Endothelial cell of umbilical vein (primary cell): Measurements from ENCODE around the gene GPATCH2. TPM values are rescaled to one million over a fixed set of nuclear protein-coding genes. Genes with fewer than 3 reads are reported as not detected.

Experiments used
- BruUV-seq: library from RNA; stranded (reverse); fragments of 400-500 nt; replicated peaks from 2 replicates; lab custom pipeline; 2021; lab: Mats Ljungman, UMichigan
- CTCF ChIA-PET: fragments of 300-600, 350-600 bp; sonication (Branson Sonifier 250); formaldehyde crosslinking; loops from one replicate; lab custom pipeline; 2021; ENCODE audit warnings: antibody characterized with exemption, inconsistent platforms; lab: Charles Lee
- POLR2A ChIA-PET: fragments of 300-600, 350-600 bp; sonication (Branson Sonifier 250); formaldehyde crosslinking; loops from one replicate; lab custom pipeline; 2021; ENCODE audit warnings: antibody characterized with exemption, inconsistent platforms; lab: Charles Lee
- DNase-seq: peaks from one replicate; pipeline ENCODE4 v3.0.0-alpha.2; 2011; ENCODE audit warnings: low read depth, low spot score
- FAIRE-seq: peaks from 2 replicates; lab custom pipeline; 2011; peaks lifted over from hg19 to GRCh38; lab: Jason Lieb, UNC
- H2AFZ ChIP-seq: 2 replicates; pipeline ENCODE4 v1.6.0; 2012; ENCODE audit warnings: low read depth, low read length, control low read depth, inconsistent platforms
- H3K27ac ChIP-seq: 2 replicates; pipeline ENCODE4 v1.5.1; 2011; ENCODE audit warnings: low read depth, mild to moderate bottlenecking, control low read depth, low read length, moderate library complexity; ENCODE audit not compliant: insufficient read depth
- H3K27me3 ChIP-seq, 2 experiments: 2 replicates each; pipeline versions ENCODE4 v1.6.0 to v1.6.1; 2011; ENCODE audit warnings: low read length in 2 of 2, mixed read lengths in 1 of 2; ENCODE audit not compliant: control insufficient read depth in 2 of 2, insufficient read depth in 2 of 2
- H3K36me3 ChIP-seq, 2 experiments: 2 replicates in 1 of 2; 3 replicates in 1 of 2; pipeline ENCODE4 v1.5.1; 2011; ENCODE audit warnings: low read length in 2 of 2, mild to moderate bottlenecking in 1 of 2, moderate library complexity in 1 of 2; ENCODE audit not compliant: control insufficient read depth in 2 of 2, insufficient read depth in 2 of 2; ENCODE audit errors: extremely low read depth in 1 of 2
- H3K4me1 ChIP-seq: 3 replicates; pipeline ENCODE4 v1.5.1; 2011; ENCODE audit warnings: mild to moderate bottlenecking, low read length; ENCODE audit not compliant: control insufficient read depth, insufficient read depth; ENCODE audit errors: extremely low read depth
- H3K4me2 ChIP-seq: 2 replicates; pipeline ENCODE4 v1.6.1; 2011; ENCODE audit warnings: low read length, control low read depth, mixed read lengths; ENCODE audit not compliant: insufficient read depth
- H3K4me3 ChIP-seq, 3 experiments: fragments of 200-600 bp in 1 of 3; sonication (generic), shearing (Covaris generic) in 1 of 3; replicated peaks in 1 of 3; 2 replicates each; pipeline ENCODE4 v1.5.1; 2011 to 2016; ENCODE audit warnings: control low read depth in 3 of 3, low read length in 3 of 3, mild to moderate bottlenecking in 2 of 3, inconsistent platforms in 1 of 3, low read depth in 1 of 3, moderate library complexity in 1 of 3; ENCODE audit not compliant: insufficient read depth in 1 of 3
- H3K79me2 ChIP-seq: 2 replicates; pipeline ENCODE4 v1.6.0; 2012; ENCODE audit warnings: low read length, inconsistent platforms; ENCODE audit not compliant: control insufficient read depth, insufficient read depth
- H3K9ac ChIP-seq: replicated peaks from 2 replicates; pipeline ENCODE3; 2011; ENCODE audit warnings: low read length, control low read depth; ENCODE audit not compliant: insufficient read depth; ENCODE audit errors: extremely low read depth
- H3K9me1 ChIP-seq: replicated peaks from 3 replicates; pipeline ENCODE4 v1.6.0; 2011; ENCODE audit warnings: mild to moderate bottlenecking, low read length; ENCODE audit not compliant: control insufficient read depth, insufficient read depth; ENCODE audit errors: extremely low read depth
- H3K9me3 ChIP-seq: replicated peaks from 2 replicates; pipeline ENCODE4 v1.5.1; 2012; ENCODE audit warnings: low read length, inconsistent platforms; ENCODE audit not compliant: control insufficient read depth, insufficient read depth
- H4K20me1 ChIP-seq: replicated peaks from 2 replicates; pipeline ENCODE3; 2011; ENCODE audit warnings: mild to moderate bottlenecking, low read length; ENCODE audit not compliant: control insufficient read depth, insufficient read depth; ENCODE audit errors: extremely low read depth
- EZH2 ChIP-seq: IDR thresholded peaks from 2 replicates; pipeline ENCODE4 v1.6.1; 2012; ENCODE audit warnings: borderline replicate concordance, low read depth, mild to moderate bottlenecking, moderate library complexity, low read length, inconsistent platforms; ENCODE audit not compliant: severe bottlenecking
- FOS ChIP-seq: IDR thresholded peaks from 2 replicates; pipeline ENCODE4 v1.6.1; 2011; ENCODE audit warnings: mild to moderate bottlenecking, low read length, moderate library complexity, borderline replicate concordance; ENCODE audit not compliant: insufficient read depth
- GATA2 ChIP-seq: IDR thresholded peaks from 2 replicates; pipeline ENCODE4 v1.7.0; 2011; ENCODE audit warnings: low read depth, mild to moderate bottlenecking, moderate library complexity, mixed read lengths, low read length; ENCODE audit not compliant: insufficient read length, insufficient read depth
- JUN ChIP-seq: IDR thresholded peaks from 2 replicates; pipeline ENCODE4 v1.6.1; 2011; ENCODE audit warnings: borderline replicate concordance, low read depth; ENCODE audit not compliant: insufficient read length, insufficient read depth
- MYC ChIP-seq: IDR thresholded peaks from one replicate; pipeline ENCODE4 v1.6.1; 2011; ENCODE audit warnings: mild to moderate bottlenecking, low read depth, low read length
- POLR2A ChIP-seq: IDR thresholded peaks from 2 replicates; pipeline ENCODE4 v1.6.1; 2012; ENCODE audit warnings: low read depth, mild to moderate bottlenecking, control low read depth, low read length
- POLR2AphosphoS5 ChIP-seq: IDR thresholded peaks from 2 replicates; pipeline ENCODE4 v1.6.1; 2012; ENCODE audit warnings: low read depth, mild to moderate bottlenecking, control low read depth, low read length, moderate library complexity; ENCODE audit not compliant: insufficient read depth
- dilution Hi-C: fragments of 300-500 bp; cut with MboI; formaldehyde crosslinking; loops from one replicate; pipeline ENCODE4 v1.15.0; 2019; ENCODE audit warnings: low sequenced_read_pairs; ENCODE audit not compliant: extremely low pct_ligation_motif_present
- intact Hi-C: fragments of 100-400 bp; cut with micrococcal nuclease; formaldehyde crosslinking; loops from one replicate; pipeline ENCODE4 v1.10.0; 2022
- polyA plus RNA-seq, 4 experiments: library from polyadenylated mRNA; depleted of rRNA in 3 of 4; stranded (reverse) in 3 of 4; unstranded in 1 of 4; fragments of >200 nt; gene quantifications; 2 replicates each; pipeline versions ENCODE4 v1.2.1 to v1.2.3, GENCODE V29; 2011 to 2012; ENCODE audit warnings: missing spikeins in 1 of 4
- total RNA-seq: library from RNA; stranded (reverse); gene quantifications from 2 replicates; pipeline ENCODE4 v1.2.3, GENCODE V29; 2021
- TF ChIP-seq, protein P1 (sequence below): IDR thresholded peaks from 2 replicates; pipeline ENCODE4 v1.6.1; 2011; ENCODE audit not compliant: insufficient read depth, insufficient read length
- TF ChIP-seq, protein P2 (sequence below), 2 donors: IDR thresholded peaks; 1 replicate in 1 of 2; 2 replicates in 1 of 2; pipeline ENCODE4 v1.5.1; 2011; ENCODE audit warnings: low read length in 2 of 2, mild to moderate bottlenecking in 2 of 2, moderate library complexity in 2 of 2, control low read depth in 1 of 2, inconsistent platforms in 1 of 2, low read depth in 1 of 2; ENCODE audit not compliant: insufficient read depth in 1 of 2; ENCODE audit errors: extremely low read depth in 1 of 2

Gene GPATCH2
- total and polyA plus RNA-seq, 2 donors (not counting 3 experiments of a cell fraction or from before 2014, with no cell fraction given): 3.3 to 15.6 TPM

DNA sequence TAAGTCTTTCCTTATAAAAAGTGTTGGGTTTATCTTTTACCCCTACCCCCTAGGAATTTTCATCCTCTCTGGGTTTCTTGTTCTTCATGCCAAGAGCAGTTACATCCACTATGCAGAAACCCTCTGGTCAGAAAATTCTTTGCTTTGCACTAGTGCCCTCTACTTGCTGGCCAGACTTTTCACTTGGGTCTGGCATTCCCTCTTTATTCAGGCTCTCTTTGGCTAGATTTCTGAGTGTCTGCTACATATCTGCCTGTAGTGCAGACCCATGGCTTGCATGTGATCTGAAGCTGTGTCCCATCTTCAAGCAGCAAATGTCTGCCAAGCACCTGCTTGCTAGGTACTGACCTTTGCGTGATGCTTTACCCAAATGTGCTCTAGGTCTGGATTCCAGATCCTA lies 237.0 kb downstream of the GPATCH2 start:
- Histone ChIP-seq H3K9me1 (no peaks in the 10 kb centered on the region), H3K4me3 (no peak overlapping the region), H3K36me3 (no peaks in the 10 kb centered on the region), H3K4me2 (no peak overlapping the region), H3K79me2 (no peaks in the 10 kb centered on the region), H4K20me1 (no peaks in the 10 kb centered on the region), H3K9me3 (no peaks in the 10 kb centered on the region), H3K27me3 (no peaks in the 10 kb centered on the region), H3K4me1 (no peaks in the 10 kb centered on the region), H2AFZ (no peak overlapping the region), H3K9ac (no peak overlapping the region), H3K27ac (no peak overlapping the region)
- DNase-seq (no peak), FAIRE-seq (no peak)
- intact Hi-C loops: no loop called here
- CTCF ChIA-PET: no interaction called here
- dilution Hi-C loops: no loop called here
- no TSS peak for BruUV-seq
- POLR2A ChIA-PET: no interaction called here
- TF ChIP-seq GATA2 (no peak), MYC (no peak), EZH2 (no peak), POLR2A (no peak), POLR2AphosphoS5 (no peak), JUN (no peak), FOS (no peak)
- TF ChIP-seq, protein P1, sequence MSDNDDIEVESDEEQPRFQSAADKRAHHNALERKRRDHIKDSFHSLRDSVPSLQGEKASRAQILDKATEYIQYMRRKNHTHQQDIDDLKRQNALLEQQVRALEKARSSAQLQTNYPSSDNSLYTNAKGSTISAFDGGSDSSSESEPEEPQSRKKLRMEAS: no peak
- TF ChIP-seq, protein P2, sequence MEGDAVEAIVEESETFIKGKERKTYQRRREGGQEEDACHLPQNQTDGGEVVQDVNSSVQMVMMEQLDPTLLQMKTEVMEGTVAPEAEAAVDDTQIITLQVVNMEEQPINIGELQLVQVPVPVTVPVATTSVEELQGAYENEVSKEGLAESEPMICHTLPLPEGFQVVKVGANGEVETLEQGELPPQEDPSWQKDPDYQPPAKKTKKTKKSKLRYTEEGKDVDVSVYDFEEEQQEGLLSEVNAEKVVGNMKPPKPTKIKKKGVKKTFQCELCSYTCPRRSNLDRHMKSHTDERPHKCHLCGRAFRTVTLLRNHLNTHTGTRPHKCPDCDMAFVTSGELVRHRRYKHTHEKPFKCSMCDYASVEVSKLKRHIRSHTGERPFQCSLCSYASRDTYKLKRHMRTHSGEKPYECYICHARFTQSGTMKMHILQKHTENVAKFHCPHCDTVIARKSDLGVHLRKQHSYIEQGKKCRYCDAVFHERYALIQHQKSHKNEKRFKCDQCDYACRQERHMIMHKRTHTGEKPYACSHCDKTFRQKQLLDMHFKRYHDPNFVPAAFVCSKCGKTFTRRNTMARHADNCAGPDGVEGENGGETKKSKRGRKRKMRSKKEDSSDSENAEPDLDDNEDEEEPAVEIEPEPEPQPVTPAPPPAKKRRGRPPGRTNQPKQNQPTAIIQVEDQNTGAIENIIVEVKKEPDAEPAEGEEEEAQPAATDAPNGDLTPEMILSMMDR (IDR thresholded peaks at IDR 0.05; ENCODE audit: extremely low read depth in 1 of 2, insufficient read depth in 1 of 2, low read depth in 1 of 2, low read length in 2 of 2): no peak
